OCI-LY7 (cell line): Measurements from ENCODE around the gene C5orf58. TPM values are rescaled to one million over a fixed set of nuclear protein-coding genes. Genes with fewer than 3 reads are reported as not detected.
"Not testable (repeated sequence)": the region's sequence is repeated elsewhere in the genome, so short reads cannot be mapped to it uniquely, and the experiment has no call there.

Experiments used
- BruUV-seq: library from RNA; stranded (reverse); fragments of 400-500 nt; replicated peaks from 2 replicates; lab custom pipeline; 2021; lab: Mats Ljungman, UMichigan
- CTCF ChIA-PET: fragments of 300-600 bp; sonication (Branson Sonifier 250); formaldehyde crosslinking; loops from one replicate; lab custom pipeline; 2022; ENCODE audit warnings: antibody characterized with exemption; ENCODE audit not compliant: unreplicated experiment; lab: Charles Lee
- POLR2A ChIA-PET: fragments of 300-600 bp; sonication (Branson Sonifier 250); formaldehyde crosslinking; loops from one replicate; lab custom pipeline; 2022; ENCODE audit warnings: antibody characterized with exemption; lab: Charles Lee
- DNase-seq: peaks from one replicate; pipeline ENCODE4 v3.0.0-alpha.2; 2015; ENCODE audit warnings: low spot score
- H2AFZ ChIP-seq: fragments of 200-600 bp; sonication (generic), shearing (Covaris generic); 2 replicates; pipeline ENCODE4 v1.6.1; 2014; ENCODE audit warnings: mild to moderate bottlenecking, antibody characterized with exemption, low read length, moderate library complexity
- H3K27ac ChIP-seq: fragments of 200-600 bp; sonication (generic); 2 replicates; pipeline ENCODE4 v1.5.1; 2014; ENCODE audit warnings: mixed run types, low read depth, mild to moderate bottlenecking, moderate library complexity, low read length, inconsistent platforms; ENCODE audit not compliant: poor library complexity, severe bottlenecking
- H3K36me3 ChIP-seq: fragments of 200-600 bp; sonication (generic); 2 replicates; pipeline ENCODE4 v1.6.1; 2014; ENCODE audit warnings: mild to moderate bottlenecking, antibody characterized with exemption, low read length, moderate library complexity, mixed read lengths; ENCODE audit not compliant: insufficient read depth
- H3K4me1 ChIP-seq: fragments of 200-600 bp; sonication (generic); 2 replicates; pipeline ENCODE4 v1.5.1; 2014; ENCODE audit warnings: mild to moderate bottlenecking, low read length; ENCODE audit not compliant: insufficient read depth, poor library complexity, severe bottlenecking
- H3K4me2 ChIP-seq: fragments of 200-600 bp; sonication (generic); 2 replicates; pipeline ENCODE4 v1.6.1; 2014; ENCODE audit warnings: mild to moderate bottlenecking, low read length
- H3K4me3 ChIP-seq: fragments of 200-600 bp; sonication (generic); 2 replicates; pipeline ENCODE4 v1.5.1; 2014; ENCODE audit warnings: mild to moderate bottlenecking, low read depth, low read length; ENCODE audit not compliant: poor library complexity, severe bottlenecking
- H3K79me2 ChIP-seq: fragments of 200-600 bp; sonication (generic); 2 replicates; pipeline ENCODE4 v1.6.1; 2016; ENCODE audit warnings: low read depth, mild to moderate bottlenecking, low read length, moderate library complexity, mixed read lengths; ENCODE audit not compliant: insufficient read depth
- H3K9me2 ChIP-seq: fragments of 200-600 bp; sonication (generic); 2 replicates; pipeline ENCODE4 v1.6.1; 2016; ENCODE audit warnings: mild to moderate bottlenecking, low read length, mixed read lengths; ENCODE audit not compliant: insufficient read depth
- H3K9me3 ChIP-seq: fragments of 200-600 bp; sonication (generic); 2 replicates; pipeline ENCODE4 v1.6.1; 2014; ENCODE audit warnings: mild to moderate bottlenecking, mixed run types, low read length, mixed read lengths
- H4K20me1 ChIP-seq: fragments of 200-600 bp; sonication (generic); 2 replicates; pipeline ENCODE4 v1.6.1; 2014; ENCODE audit warnings: mild to moderate bottlenecking, antibody characterized with exemption, low read length, moderate library complexity, mixed read lengths; ENCODE audit not compliant: insufficient read depth
- EZH2phosphoT487 ChIP-seq: fragments of 200-600 bp; sonication (generic); IDR thresholded peaks from 2 replicates; pipeline ENCODE4 v1.6.1; 2018; ENCODE audit warnings: low read depth, borderline replicate concordance, mild to moderate bottlenecking, mixed run types, antibody characterized with exemption, low read length, moderate library complexity, mixed read lengths
- intact Hi-C: fragments of 100-400 bp; cut with micrococcal nuclease; formaldehyde crosslinking; loops from one replicate; pipeline ENCODE4 v1.10.0; 2022; ENCODE audit not compliant: unreplicated experiment
- total RNA-seq, 2 experiments: library from RNA; depleted of rRNA in 1 of 2; stranded (reverse); fragments of >200 nt in 1 of 2; shearing (Covaris generic) in 1 of 2; gene quantifications; 2 replicates each; pipeline ENCODE4 v1.2.3, GENCODE V29; 2014 to 2022
- TF ChIP-seq, protein P1 (sequence below): fragments of 200-600 bp; sonication (generic); conservative IDR thresholded peaks from 2 replicates; pipeline ENCODE4 v1.5.1; 2014; ENCODE audit warnings: mild to moderate bottlenecking, antibody characterized with exemption, low read length, moderate library complexity, mixed read lengths

Gene C5orf58
- total RNA-seq, 2 experiments from 2014 or later: not detected

DNA sequence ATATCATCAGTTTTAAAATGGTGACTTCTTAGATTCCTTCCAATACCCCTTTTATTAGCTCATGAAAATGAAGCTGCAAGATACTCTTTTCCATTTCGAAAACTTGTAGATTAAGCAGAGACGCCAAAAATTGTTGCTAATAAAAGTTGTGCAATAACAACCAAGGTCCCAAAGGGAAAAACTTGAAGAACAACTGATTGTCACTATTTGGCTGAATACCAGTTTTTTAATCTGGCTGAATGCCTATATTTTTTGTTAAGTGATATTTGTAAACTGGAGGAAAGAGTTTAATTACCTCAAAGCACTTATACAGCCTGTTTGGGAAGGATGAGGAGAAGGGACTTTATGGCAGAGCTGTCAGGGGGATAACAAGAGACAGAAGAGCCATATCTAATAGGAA lies 14.6 kb downstream of the C5orf58 start:
- no peaks in the 10 kb centered on the region for H3K9me3 ChIP-seq
- no TSS peak for BruUV-seq
- H3K4me1 ChIP-seq: no peaks in the 10 kb centered on the region
- H3K79me2 ChIP-seq: no peaks in the 10 kb centered on the region
- H3K36me3 ChIP-seq: no peaks in the 10 kb centered on the region
- no peak for DNase-seq
- TF ChIP-seq, protein P1, sequence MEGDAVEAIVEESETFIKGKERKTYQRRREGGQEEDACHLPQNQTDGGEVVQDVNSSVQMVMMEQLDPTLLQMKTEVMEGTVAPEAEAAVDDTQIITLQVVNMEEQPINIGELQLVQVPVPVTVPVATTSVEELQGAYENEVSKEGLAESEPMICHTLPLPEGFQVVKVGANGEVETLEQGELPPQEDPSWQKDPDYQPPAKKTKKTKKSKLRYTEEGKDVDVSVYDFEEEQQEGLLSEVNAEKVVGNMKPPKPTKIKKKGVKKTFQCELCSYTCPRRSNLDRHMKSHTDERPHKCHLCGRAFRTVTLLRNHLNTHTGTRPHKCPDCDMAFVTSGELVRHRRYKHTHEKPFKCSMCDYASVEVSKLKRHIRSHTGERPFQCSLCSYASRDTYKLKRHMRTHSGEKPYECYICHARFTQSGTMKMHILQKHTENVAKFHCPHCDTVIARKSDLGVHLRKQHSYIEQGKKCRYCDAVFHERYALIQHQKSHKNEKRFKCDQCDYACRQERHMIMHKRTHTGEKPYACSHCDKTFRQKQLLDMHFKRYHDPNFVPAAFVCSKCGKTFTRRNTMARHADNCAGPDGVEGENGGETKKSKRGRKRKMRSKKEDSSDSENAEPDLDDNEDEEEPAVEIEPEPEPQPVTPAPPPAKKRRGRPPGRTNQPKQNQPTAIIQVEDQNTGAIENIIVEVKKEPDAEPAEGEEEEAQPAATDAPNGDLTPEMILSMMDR: no peak
- TF ChIP-seq EZH2phosphoT487: no peak
- intact Hi-C loops: no loop called here
- no peak overlapping the region for H3K27ac ChIP-seq
- CTCF ChIA-PET: no interaction called here
- H3K4me2 ChIP-seq: no peak overlapping the region
- no peak overlapping the region for H2AFZ ChIP-seq
- H4K20me1 ChIP-seq: no peaks in the 10 kb centered on the region
- H3K4me3 ChIP-seq: no peak overlapping the region
- H3K9me2 ChIP-seq: no peaks in the 10 kb centered on the region
- POLR2A ChIA-PET: no interaction called here

- BruUV-seq: no TSS peak
- no peaks in the 10 kb centered on the region for H3K36me3 ChIP-seq
- DNase-seq: no peak
- H3K9me2 ChIP-seq: no peaks in the 10 kb centered on the region
- CTCF ChIA-PET: no interaction called here
- no peak overlapping the region for H2AFZ ChIP-seq
- no peaks in the 10 kb centered on the region for H3K4me1 ChIP-seq
- no peaks in the 10 kb centered on the region for H4K20me1 ChIP-seq
- H3K27ac ChIP-seq: no peak overlapping the region
- no peak for TF ChIP-seq EZH2phosphoT487
- TF ChIP-seq, protein P1: no peak
- intact Hi-C loops: no loop called here
- POLR2A ChIA-PET: no interaction called here
- no peak overlapping the region for H3K4me3 ChIP-seq
- no peaks in the 10 kb centered on the region for H3K9me3 ChIP-seq
- no peak overlapping the region for H3K4me2 ChIP-seq
- no peaks in the 10 kb centered on the region for H3K79me2 ChIP-seq
Measured at GRCh38 chr5:170248172-170248930, 15.6 kb downstream of the C5orf58 start.

DNA sequence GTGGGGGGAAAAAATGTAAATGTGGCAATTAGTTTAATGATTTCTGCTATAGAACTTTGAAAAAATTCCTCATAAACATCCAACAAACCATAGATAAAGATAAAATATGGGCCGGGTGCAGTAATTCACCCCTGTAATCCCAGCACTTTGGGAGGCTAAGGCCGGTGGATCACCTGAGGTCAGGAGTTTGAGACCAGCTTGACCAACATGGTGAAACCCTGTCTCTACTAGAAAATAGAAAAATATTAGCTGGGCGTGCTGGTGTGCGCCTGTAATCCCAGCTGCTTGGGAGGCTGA lies 16.1 kb downstream of the C5orf58 start:
- H3K4me3 ChIP-seq, BruUV-seq, POLR2A ChIA-PET, H3K79me2 ChIP-seq, H4K20me1 ChIP-seq, H3K36me3 ChIP-seq, intact Hi-C loops, DNase-seq, H3K4me2 ChIP-seq, CTCF ChIA-PET, H3K27ac ChIP-seq, H3K4me1 ChIP-seq, H2AFZ ChIP-seq, H3K9me3 ChIP-seq, H3K9me2 ChIP-seq: not testable (repeated sequence)
